ENCODE results near the gene IRF4. TPM values are rescaled to one million over a fixed set of nuclear protein-coding genes. Genes with fewer than 3 reads are reported as not detected.

IRF4 gene
- 0.18 TPM for polyA plus RNA-seq (ENCODE audit: insufficient read length)
- long read RNA-seq, donor 1: 0 reads
- long read RNA-seq, donor 2: 0 reads
- long read RNA-seq, donor 3: 0 reads
- long read RNA-seq, donor 4: 0 reads
- long read RNA-seq, donor 5: 0 reads
- long read RNA-seq, donor 6: 0 reads
- long read RNA-seq, donor 7: 0 reads
- long read RNA-seq, donor 8: 0 reads

DNA sequence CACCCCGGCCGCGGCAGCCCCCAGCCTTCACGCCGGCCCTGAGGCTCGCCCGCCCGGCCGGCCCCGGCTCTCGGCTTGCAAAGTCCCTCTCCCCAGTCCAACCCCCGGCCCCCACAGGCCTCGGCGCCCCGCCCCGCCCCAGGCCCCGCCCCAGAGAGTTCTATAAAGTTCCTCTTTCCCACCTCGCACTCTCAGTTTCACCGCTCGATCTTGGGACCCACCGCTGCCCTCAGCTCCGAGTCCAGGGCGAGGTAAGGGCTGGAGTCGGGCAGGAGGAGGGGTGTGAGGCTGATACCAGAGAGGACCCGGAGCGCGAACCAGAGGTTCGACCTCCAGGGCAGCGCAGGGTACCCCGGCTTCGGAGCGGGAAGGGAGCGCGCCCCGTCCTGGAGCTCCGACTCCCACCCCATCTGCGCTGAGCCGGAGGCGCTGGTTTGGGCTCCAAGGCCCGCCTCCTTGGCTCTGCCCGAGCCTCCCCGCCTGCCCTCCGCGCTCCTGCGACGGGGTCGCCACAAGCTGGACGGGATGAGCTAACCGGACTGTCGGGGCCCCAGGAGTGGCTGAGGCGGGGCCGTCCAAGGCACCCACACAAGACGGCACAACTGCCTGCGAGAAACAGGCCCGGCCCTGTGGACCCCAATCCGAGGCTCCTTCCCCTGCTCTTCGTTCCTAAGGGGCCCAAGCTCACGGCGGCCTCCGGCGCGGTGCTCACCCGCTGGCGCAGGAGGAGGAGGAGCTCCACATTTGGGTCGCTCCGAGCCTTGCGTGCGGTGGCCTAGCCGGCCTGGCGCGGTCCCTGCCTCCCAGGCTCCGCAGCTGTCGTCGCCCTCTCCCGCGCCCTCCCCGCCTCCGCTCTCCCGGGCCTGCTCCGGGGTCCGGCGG is at the start of gene IRF4:
IRF4 (plus strand) TSS at position 194 of the 882 bp plus-strand sequence. CDS start 1,401 bp downstream, outside the sequence.
- no peak for DNase-seq

DNA sequence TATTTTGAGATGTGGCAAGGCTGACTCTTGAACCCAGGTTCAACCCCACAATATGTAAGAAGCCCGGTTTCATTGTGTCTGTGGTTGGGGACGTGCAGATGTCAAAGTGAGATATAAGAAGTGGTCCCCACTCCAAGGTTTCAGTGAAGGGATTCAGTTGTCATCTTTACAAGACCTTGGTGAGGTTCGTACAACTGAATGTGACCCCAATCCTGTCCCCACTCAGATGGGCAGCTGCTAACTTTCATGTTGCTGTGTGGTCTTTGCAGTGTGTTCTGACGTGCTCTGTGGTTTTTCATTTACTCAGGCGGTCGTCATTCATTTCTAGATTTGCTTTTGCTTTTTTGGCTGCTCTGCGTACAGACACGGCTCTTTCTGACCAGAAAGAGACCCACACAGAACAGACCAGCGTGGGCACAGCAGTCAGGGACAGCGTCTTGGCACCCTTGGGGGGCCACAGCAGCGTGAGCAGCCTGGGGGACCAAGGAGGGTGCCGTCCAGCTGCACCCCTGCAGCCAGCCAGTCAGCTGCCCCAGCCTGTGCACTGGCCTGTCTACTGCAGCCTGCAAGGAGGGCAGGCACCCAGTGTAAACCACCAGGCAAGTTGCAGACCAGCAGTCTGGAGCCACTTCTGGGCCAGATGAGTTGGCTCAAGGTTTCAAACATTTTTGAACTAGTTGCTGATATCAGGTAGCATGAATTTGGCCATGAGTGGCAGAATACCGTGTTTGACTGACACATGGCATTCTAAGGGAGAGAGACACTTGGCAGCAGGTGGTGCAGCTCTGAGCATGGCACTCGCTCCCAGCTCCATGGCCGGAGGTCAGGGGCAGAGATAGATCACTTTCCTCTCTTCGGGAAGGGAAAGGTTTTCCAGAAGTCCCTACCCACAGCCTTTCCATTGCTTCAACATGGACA is 49.4 kb upstream of the IRF4 start:
- DNase-seq: no peak

DNA sequence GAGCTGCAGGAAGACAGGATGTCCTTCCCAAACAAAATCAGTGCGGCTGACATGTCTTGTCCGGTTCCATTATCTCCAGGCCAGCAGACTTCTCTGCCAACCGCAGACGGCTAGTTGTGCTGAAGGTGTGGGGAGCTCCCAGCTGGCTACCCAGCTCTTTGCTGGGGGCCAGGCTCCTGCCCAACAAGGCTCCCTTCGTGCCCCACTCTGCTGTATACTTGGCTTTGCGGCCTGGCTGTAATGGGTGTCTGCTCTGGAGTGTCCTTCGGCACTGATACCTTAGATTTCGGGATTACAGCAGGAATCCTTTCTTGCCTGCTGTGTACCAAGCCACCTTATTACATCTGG is 48.7 kb upstream of the IRF4 start:
- no peak for DNase-seq

DNA sequence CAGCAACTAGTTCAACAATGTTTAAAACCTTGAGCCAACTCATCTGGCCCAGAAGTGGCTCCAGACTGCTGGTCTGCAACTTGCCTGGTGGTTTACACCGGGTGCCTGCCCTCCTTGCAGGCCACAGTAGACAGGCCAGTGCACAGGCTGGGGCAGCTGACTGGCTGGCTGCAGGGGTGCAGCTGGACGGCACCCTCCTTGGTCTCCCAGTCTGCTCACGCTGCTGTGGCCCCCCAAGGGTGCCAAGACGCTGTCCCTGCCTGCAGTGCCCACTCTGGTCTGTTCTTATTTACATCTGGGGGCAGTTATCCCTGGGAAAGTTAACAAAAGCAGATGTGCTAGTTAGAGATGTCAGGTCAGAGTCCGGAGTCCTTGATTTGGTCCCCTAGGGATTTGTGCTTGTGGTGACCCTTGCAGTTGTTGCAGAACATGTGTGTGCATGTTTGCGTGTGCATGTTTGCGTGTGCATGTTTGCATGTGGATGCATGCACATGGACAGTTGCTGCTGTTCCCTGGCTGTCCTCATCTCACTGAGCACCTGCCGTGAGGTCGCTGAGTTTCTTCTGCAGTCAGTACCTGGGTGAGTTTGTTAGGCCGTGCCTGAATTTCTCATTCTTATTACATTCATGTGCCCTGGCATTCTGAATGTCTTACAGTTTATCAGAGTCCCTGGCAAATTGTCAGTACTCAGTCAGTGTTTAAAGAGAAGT is 48.2 kb upstream of the IRF4 start:
- no peak for DNase-seq

DNA sequence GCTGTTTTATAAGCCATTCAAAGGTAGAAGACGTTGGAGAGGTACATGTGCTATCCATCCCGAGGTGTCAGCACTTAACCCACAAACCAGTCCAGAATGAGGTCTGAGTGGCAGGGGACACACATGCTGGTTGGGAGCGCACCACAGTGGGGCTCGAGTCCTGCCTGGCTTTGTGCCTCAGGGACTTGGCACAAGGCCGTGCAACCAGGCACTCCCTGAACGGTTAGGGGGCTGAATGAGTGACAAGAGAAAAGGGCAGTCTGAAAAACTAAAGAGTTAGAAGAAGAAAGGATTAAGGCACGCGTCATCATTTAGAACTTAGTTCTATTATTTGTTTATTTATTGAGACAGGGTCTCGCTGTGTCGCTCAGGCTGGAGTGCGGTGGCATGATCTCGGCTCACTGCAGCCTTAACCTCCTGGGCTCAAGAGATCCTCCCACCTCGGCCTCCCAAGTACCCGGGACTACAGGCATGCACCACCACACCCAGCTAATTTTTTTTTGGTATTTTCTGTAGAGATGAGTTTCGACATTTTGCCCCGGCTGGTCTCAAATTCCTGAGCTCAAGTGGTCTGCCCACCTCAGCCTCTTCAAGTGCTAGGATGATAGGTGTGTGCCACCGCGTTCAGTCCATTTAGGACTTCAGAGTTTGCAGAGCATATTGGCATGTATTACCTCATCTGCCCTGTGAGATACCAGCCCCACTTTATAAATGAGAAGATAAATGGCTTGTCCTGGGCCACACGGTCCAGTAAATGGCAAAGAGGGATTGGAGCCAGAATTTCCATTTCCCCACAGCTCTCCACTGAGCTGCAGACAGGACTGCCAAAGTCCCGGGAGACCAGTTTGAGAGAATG is 47.4 kb upstream of the IRF4 start:
- DNase-seq: no peak

DNA sequence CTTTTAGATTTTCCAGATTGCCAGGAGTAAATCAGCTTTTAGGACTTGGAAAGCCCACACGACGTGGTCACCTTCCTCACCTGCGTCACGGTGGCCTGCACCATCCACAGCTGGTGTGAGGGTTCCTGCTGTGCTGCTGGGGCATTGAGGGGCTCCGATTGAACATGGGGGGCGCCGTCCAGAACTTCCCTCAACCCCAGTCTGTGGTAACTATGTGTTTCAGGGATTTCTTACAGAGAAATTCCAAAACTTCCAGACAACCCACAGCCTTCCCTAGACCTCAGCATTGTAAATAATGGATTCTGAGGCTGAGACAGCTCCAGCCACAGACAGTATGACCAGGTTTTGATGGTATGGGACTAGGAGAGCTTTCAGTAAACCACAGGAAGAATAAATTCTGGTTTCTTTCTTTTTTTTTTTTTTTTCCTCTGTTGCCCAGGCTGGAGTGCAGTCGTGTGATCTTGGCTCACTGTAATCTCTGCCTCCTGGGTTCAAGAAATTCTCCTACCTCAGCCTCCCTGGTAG is 46.7 kb upstream of the IRF4 start:
- DNase-seq: no peak

DNA sequence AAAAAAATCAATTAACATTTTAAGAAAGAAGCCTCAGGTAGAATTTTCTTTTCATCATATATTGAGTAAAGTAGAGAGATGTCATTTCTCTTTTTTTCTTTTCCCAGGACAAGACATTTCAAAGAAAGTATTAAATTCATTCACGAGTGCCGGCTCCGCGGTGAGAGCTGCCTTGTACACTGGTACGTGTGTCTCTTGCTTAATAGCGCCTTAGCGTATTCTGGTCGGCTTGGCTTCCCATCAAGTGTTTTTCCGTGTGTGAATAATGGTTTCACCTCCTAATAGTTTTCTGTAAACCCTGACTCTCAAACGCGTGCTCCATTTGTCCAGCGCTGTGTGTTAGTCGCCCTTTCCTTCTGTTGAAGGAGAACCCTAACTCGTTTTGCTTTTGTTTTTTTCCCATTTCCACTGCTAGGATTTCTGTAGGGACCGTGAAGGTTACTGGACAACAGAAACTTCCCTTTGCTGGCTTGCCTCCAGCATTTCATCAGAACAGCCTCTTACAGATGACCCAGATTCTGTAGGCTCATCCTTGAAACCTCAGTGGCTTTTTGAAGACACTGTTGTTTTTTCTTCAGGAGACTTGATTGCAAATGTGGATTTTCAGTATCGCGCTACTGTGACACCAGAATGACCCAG is 45.7 kb upstream of the IRF4 start:
- DNase-seq: no peak

DNA sequence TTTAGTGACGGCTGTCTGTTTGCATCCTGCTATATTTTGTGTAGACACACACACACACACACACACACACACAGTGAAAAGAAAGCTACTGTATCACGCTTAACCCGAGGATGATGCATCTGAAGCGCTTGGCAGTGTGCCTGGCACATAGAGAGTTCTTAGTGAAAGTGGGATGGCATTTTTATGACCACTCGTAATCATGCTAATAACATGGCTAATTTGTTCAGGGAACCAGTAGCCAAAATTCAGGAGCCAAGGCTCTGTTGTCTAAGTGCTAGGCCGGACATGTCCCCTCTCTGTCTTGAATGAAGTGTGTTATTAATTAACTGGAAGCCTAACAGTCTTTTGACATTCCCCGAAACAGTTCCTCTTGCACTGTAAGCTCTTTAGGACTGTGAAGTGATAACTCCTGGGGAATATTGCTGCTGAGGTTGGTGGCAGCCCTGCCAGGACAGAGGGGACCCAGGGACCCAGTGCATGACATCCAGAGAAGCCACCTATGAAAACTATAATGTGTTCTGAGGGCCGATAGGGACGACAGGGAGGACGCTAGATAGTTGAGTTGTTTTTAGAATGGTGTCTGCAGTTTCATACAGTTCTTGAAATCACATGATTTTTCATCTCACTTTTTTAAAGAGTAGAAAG is 45.0 kb upstream of the IRF4 start:
- DNase-seq: no peak

DNA sequence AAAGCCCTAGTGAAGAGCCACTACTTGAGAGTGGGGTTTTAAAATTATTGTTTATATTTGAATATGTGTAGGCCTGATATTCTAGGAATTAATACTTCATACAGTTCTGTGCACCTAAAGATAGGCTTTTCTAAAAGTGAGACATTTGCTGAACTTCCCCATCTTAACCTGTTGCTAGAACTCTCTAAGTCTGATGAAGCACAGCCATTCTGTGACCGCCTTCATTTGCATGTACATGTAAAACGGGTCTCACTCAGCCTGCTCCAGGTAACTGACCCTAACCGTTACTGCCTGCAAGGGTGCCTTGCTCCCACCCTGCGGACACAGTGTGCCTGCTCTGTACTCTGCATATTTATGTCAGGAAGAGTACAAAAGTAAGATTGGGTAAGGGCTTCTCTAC is 44.3 kb upstream of the IRF4 start:
- DNase-seq: no peak

DNA sequence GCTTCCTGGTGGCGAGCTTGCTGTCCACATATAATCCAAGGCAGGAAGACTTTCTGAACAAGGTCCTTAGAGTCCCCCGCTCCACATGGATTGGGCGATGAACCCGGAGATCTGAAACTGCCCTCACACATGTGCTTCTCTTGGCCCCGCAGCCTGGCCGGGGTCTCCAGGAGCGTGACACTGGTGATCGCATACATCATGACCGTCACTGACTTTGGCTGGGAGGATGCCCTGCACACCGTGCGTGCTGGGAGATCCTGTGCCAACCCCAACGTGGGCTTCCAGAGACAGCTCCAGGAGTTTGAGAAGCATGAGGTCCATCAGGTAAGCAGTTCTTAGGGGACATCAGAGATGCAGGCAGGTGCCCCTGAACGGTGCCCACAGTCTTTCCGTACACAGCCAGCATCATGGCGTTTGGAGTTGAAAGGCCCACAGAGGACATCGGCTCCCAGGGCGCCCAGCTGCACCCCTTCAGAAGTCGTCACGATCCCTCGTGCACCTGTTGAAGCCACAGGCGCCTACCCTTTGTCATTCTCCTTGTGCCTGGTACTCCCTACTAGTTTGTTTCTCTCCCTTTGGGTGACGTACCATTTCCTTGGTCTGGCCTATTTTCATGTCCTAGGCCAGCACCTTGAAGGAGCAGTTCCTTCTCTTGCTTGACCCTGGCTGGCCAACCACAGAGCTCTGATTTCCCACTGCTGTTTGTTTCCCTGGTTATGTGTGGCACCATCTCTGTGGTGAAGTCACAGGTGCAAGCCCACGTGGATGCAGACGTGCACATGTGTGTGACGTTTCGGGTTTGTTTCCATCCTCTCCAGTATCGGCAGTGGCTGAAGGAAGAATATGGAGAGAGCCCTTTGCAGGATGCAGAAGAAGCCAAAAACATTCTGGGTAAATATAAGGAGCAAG is 43.3 kb upstream of the IRF4 start:
- DNase-seq: no peak

DNA sequence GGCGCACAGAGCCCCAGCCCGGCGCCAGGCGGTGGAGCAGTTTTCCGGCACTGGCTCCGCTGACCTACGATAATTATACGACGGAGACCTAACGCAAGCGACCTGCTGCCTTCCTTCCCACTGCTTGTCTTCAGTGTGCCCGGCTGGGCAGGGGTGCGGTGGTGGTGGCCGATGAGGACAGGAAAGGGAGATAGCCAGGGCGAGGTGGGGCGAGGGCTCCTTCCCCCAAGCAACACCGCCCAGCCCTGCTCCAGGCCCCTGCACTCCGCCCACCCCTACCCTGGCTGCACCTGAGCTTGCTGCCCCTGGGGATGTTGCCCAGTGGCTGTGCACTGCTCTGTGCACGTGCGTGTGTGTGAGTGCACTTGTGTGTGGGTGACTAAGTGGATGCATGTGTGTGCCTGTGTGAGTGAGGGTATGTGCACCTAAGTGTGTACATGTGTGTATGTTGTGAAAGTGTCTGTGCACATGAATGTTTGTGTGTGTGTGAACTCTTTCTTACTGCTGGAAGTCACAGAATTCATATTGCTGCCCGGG is 42.6 kb upstream of the IRF4 start:
- DNase-seq: no peak

DNA sequence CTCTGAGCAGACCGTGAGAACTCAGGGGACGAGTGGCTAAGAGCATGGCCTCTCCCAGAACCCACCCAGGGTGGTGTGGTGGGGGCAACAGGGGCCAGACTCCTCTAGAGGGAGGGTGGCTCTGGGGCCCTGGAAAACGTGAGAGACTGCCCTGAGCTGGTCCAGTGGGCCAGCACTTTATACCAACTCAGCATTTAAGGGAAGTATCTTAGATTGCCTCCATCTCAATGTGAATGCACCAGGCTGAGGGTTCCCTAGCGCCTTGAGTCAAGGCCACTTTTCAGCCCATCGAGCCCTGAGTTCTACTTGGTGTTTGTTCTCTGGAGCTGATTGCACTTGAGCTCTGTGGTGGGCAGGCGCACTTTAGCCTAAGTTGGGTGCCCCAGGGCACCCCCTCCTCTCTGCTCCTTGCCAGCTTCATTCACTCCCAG is 42.0 kb upstream of the IRF4 start:
- DNase-seq: no peak

DNA sequence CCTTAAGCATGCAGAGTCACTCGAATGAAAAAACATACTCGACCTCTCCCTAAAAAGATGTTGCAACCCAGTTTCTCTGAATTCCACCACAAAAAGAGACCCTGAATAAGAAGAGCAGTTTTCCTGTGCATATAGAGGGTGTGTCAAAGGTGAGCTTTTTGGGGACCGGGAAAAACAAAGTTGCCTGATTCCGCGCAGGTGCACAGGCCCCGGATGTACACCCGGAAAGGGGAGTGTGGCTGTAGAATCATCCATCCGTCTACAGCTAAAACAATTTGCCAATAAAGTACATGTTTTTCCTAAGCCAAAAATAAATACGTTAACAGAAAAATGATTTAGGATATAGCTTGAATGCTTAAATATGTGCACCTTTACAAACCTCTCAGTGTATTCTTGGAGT is 41.2 kb upstream of the IRF4 start:
- DNase-seq: no peak

DNA sequence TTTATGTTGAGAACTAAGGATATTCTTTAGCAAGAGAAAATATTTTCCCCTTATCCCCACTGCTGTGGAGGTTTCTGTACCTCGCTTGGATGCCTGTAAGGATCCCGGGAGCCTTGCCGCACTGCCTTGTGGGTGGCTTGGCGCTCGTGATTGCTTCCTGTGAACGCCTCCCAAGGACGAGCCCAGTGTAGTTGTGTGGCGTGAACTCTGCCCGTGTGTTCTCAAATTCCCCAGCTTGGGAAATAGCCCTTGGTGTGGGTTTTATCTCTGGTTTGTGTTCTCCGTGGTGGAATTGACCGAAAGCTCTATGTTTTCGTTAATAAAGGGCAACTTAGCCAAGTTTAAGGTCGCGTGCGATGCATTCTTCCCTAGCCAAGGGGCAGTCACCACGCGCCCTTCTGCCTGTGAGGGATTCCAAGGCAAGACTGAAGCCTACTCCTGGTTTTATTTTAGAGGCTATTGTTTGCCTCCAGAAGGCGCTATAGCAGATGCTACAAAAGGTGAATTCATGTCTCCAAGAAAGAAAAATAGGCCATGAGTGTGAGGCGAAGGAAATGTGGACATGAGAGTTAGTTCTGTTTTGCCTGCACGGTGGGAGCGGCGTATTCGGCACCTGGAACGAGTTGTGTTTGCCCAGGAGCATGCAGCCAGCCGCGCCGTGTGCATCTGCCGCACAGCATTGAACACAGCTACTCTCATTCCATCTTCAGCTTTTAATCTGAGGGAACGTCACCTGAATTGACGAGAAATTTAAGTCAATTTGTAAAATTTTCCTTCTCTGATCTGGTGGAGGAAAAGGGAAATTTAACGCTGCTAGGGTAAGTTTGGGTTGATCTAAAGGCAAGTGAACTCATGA is 40.3 kb upstream of the IRF4 start:
- DNase-seq: no peak

DNA sequence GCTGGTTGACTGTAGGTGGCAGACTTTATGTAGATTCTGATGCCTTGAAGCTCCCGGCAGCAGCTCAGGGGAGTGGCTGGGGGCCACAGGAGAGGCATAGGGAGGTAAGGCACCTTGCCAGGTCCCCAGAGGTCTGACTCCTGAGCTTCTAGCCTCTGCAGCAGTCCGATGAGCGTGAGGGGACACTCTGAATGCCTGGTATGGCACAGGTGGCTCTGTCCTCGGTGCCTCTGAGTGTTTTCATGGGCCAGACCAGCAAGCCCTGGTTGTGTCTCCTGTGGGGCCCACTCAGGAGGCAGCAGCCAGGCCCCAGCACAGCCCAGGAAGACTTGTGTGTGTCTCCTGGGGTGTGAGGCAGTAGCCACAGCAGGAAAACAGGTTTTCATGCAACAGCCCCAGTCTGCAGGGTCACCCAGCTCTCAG is 39.7 kb upstream of the IRF4 start:
- no peak for DNase-seq

DNA sequence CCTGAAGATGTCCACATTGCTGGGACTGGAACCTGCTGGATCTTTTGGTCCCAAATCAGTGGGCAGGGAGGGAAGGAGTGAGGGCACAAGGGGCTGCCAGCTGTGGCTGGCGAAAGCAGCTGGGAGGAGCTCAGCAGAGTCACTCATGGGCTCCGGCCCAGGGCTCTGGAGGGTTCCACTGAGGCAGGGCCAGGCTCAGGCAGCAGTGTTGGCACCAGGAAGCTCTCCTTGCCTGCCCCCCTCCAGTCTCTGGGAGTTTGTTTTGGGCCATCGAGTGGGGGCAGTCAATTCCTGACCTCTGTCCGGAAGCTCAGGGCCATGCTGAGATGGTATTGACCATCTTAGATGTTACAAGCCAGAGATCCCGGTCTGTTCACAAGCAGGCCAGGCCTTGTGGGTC is 39.1 kb upstream of the IRF4 start:
- DNase-seq: no peak

DNA sequence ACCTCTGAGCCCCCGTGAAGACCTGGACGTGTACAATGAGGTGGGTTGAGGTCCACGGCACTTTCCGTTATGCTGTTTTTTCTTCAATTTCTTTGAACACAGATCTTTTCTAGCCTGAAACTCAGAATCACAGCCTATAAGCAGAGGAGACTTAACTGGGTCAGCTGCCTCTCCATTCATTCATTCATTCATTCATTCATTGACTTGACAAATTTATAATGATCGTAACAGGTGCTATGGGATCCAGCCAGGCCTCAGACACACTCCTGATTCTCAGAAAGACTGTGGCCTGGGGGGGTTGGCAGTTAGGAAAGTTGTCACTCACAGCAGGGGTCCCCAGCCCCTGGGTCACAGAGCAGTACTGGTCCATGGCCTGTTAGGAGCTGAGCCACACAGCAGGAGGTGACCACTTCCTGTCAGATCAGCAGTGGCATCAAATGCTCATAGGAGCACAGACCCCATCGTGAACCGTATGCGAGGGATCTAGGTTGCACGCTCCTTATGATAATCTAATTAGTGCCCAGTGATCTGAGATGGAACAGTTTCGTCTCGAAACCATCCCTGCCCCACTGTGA is 38.6 kb upstream of the IRF4 start:
- DNase-seq: no peak

Measured in left kidney (tissue), 8 donors.